IPS DF 4.7 (cell line): ENCODE measurements around the gene DEFB110.

Source experiments
- DNase-seq: peaks from one replicate; pipeline ENCODE4 v3.0.0-alpha.2; 2013; ENCODE audit warnings: low spot score; ENCODE audit errors: extremely low read depth

Gene DEFB110

GRCh38 chr6:50021894-50022293, at the start of gene DEFB110:
TSS of gene DEFB110 (minus strand) at chr6:50021994. CDS start at chr6:50021935, 59 bp downstream.
- DNase-seq = no peak

DNA sequence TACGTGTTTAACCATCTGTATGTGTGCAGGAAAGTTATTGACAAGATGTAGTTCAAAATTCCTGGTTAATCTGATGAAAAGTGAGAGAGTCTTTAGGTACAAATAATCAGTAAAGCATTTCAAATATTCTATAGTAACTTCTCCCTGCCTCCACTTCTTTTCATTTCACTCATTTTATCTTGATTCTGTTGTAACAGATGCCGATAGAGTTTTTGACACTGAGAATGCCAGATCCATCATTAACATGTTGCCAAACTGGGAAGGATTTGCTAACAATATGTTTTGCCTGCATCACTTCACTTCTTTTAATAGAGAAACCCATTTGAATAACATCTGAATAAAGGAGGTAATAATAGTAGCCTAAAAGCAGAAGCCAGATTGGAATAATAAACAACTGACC, 48.3 kb upstream of the DEFB110 start:
- DNase-seq = no peak

- no peak for DNase-seq
These were observed 40.3 kb upstream of the DEFB110 start for GRCh38 chr6:50062051-50062450.

DNA sequence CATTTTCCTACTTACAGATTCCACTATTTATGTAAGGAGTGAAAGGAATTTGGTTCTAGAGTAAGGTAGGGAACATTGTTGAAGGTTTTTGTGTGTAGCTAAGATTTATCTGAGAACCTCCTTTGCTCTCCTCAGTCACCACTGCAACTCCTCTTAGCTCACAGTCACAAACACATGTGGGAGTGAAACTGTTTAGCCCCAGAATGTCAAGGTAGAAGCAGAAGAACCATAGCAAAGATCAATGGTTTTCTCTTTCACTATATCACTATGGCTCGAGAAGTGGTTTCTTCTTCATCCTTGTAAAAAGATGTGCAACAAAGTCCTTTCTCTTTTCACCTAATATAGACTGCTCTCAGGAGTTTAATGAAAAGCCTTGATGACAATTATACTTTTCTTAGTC, 34.4 kb upstream of the DEFB110 start:
- no peak for DNase-seq

GRCh38 chr6:50049829-50050228, 28.0 kb upstream of the DEFB110 start, which contains the start of gene DEFB112:
TSS of gene DEFB112 (minus strand) at chr6:50049929. CDS start at chr6:50049869, 60 bp downstream.
- DNase-seq = no peak

DNA sequence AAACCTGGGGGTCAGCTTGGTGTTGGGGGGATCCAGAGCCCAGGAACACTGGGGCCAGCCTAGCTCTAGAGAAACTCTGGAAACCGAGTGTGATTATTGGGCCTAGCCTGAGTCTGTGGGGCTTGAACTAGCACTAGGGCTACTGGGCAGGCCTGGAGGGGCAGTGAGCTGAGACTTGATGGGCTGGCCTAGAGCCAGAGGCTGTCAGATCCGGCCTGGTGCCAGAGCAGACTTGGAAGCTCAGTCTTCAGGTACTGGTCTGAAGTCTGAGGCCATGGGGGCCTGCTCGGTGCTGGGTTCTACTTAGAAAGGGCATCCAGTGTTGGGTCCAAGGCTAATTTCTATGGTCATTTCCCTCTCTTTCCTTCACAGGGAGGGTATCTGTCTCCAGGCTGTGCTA, 25.2 kb upstream of the DEFB110 start:
- no peak for DNase-seq

DNA sequence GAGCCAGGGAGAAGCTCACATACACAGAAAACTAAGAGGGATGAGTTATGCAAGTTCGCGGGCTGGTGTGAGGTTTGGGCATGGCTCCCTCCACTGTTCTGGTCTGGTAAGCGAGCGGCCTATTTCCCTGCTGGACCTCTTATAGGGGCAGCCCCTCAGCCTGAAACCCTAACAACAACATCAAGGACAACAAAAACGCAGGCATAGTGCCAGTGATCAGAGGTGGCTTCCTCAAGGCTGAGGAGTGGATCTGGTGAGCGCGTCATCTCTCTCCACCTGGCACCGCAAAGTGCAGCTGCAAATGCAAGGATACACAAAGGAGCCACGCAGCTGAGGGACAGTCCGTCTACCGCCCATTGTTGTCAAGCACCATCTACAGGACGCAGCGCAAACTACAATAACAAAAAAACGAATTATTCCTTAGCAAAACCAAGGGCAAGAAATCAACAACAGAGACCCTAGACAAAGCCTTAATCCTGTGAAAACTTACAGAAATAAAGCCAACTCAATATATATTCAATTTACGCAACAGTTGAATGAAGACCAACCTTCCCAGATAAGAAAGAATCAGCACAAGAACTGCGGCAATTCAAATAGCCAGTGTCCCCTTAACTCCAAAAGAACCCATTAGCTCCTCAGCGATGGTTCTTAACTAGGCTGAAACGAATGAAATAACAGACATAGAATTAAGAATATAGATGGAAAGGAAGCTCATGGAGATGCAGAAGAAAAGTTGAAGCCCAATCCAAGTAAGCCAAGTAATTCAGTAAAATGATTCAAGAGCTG, 9.2 kb upstream of the DEFB110 start:
- peak; percentile 74 for DNase-seq

GRCh38 chr6:50030350-50030749, 8.6 kb upstream of the DEFB110 start:
- no peak for DNase-seq

- DNase-seq = no peak
These were observed 3.5 kb upstream of the DEFB110 start for GRCh38 chr6:50025258-50025657.

DNA sequence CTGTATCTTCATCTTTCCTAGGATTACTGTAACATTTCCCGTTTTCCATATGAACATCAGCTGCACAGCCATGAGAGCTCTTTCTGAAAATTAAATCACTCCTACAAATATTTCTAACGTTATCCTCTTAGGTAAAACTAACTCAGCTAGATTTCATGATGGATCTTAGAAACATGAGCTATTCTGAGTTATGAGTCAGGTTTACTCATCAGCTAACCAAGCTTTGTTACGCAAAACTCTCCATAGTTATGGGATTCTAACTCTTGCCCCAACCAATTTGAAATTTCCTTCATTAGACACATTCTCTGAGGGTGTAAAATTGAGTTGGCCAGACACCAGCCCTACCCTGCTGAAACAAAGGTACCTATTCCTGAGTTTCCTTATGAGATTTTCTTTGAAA, 14.0 kb downstream of the DEFB110 start:
- DNase-seq = no peak

- no peak for DNase-seq
These were observed 18.7 kb downstream of the DEFB110 start for GRCh38 chr6:50003139-50003538.

DNA sequence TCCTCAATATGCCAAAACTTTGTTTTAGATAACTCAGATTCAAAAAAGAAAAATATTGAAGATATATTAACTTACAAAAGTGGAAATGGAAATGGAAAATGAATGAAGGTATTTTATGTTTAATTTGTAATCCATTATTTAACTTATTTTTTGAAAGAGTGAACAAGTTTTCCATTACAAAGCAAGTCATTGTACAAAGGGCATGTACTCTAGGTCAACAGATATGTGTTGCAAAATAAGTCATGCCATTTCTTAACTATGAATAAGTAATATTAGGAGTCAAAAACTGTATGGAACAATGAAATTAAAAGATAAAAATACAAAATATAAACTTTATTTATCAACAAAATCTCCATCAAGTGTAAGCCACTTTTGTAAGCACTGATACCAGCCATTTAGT, 26.5 kb downstream of the DEFB110 start:
- DNase-seq = no peak

GRCh38 chr6:49988900-49989299, 32.9 kb downstream of the DEFB110 start:
- no peak for DNase-seq

- no peak for DNase-seq
These were observed 34.0 kb downstream of the DEFB110 start for GRCh38 chr6:49987749-49988148.

- DNase-seq = no peak
These were observed 35.2 kb downstream of the DEFB110 start for GRCh38 chr6:49986551-49986950.

- no peak for DNase-seq
These were observed 39.7 kb downstream of the DEFB110 start for GRCh38 chr6:49982046-49982445.

DNA sequence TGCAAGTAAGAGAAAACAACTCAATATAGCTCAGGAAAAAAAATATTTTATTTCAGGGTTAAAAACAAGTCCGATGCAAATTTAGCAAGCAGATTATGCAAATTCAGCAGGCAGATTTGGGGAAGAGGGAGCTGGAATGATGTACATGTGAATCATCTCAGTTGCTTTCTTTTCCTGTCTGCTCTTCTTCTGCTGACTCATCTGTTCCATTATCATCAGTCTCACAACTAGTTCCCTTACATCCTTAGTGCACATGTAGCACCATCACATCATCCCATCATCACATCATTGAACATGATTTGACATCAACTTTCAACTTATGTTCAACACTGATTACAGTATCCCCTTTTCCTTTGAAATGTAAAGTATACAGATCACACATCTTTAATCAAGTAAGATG, 40.9 kb downstream of the DEFB110 start:
- DNase-seq = no peak

GRCh38 chr6:49979584-49979983, 42.2 kb downstream of the DEFB110 start:
- no peak for DNase-seq

- DNase-seq = no peak
These were observed 43.2 kb downstream of the DEFB110 start for GRCh38 chr6:49978332-49979226.

- no peak for DNase-seq
These were observed 52.2 kb downstream of the DEFB110 start, which contains the start of gene DEFB113 for GRCh38 chr6:49969605-49970004. TSS of gene DEFB113 (minus strand) at chr6:49969625. CDS start at chr6:49969625, 0 bp downstream.
